MM.1S (cell line): ENCODE data around the gene PRKCE.

Experiments used
- DNase-seq: peaks from one replicate; pipeline ENCODE4 v3.0.0-alpha.2; 2015
- H2AFZ ChIP-seq: fragments of 300-600 bp; sonication (generic); 2 replicates; pipeline ENCODE4 v1.6.0; 2016; ENCODE audit warnings: antibody characterized with exemption, low read length
- H3F3A ChIP-seq: fragments of 300-600 bp; sonication (generic); 2 replicates; pipeline ENCODE4 v1.6.1; 2016; ENCODE audit warnings: mild to moderate bottlenecking, antibody characterized with exemption, low read length, moderate library complexity, mixed read lengths; ENCODE audit not compliant: insufficient read depth
- H3K27ac ChIP-seq: fragments of 300-600 bp; sonication (generic); 2 replicates; pipeline ENCODE4 v1.5.1; 2016; ENCODE audit warnings: mild to moderate bottlenecking, low read length
- H3K27me3 ChIP-seq: fragments of 300-600 bp; sonication (generic); replicated peaks from 2 replicates; pipeline ENCODE4 v1.6.0; 2016; ENCODE audit warnings: low read length; ENCODE audit not compliant: insufficient read depth
- H3K36me3 ChIP-seq: fragments of 300-600 bp; sonication (generic); replicated peaks from 2 replicates; pipeline ENCODE4 v1.6.1; 2016; ENCODE audit warnings: mild to moderate bottlenecking, low read length, mixed read lengths; ENCODE audit not compliant: insufficient read depth
- H3K4me1 ChIP-seq: fragments of 300-600 bp; sonication (generic); 2 replicates; pipeline ENCODE4 v1.6.1; 2016; ENCODE audit warnings: low read length, mixed read lengths
- H3K4me2 ChIP-seq: fragments of 300-600 bp; sonication (generic); 2 replicates; pipeline ENCODE4 v1.6.0; 2016; ENCODE audit warnings: low read depth, low read length
- H3K4me3 ChIP-seq: fragments of 300-600 bp; sonication (generic); 2 replicates; pipeline ENCODE4 v1.5.1; 2016; ENCODE audit warnings: low read length, mixed read lengths
- H3K79me2 ChIP-seq: fragments of 300-600 bp; sonication (generic); 2 replicates; pipeline ENCODE4 v1.6.1; 2016; ENCODE audit warnings: mixed run types, low read length, mixed read lengths
- H3K9ac ChIP-seq: fragments of 300-600 bp; sonication (generic); 2 replicates; pipeline ENCODE4 v1.6.1; 2016; ENCODE audit warnings: low read length, mixed read lengths
- H3K9me2 ChIP-seq: fragments of 300-600 bp; sonication (generic); replicated peaks from 2 replicates; pipeline ENCODE4 v1.6.1; 2016; ENCODE audit warnings: mild to moderate bottlenecking, low read length, mixed read lengths; ENCODE audit not compliant: insufficient read depth
- H3K9me3 ChIP-seq: fragments of 300-600 bp; sonication (generic); replicated peaks from 2 replicates; pipeline ENCODE4 v1.6.1; 2016; ENCODE audit warnings: mild to moderate bottlenecking, low read length, mixed read lengths; ENCODE audit not compliant: insufficient read depth
- H4K20me1 ChIP-seq: fragments of 300-600 bp; sonication (generic); 2 replicates; pipeline ENCODE4 v1.6.1; 2016; ENCODE audit warnings: mild to moderate bottlenecking, low read length, moderate library complexity, mixed read lengths; ENCODE audit not compliant: insufficient read depth
- EZH2 ChIP-seq: fragments of 300-600 bp; sonication (generic); optimal IDR thresholded peaks from 2 replicates; pipeline ENCODE3; 2017; ENCODE audit warnings: low read depth, mild to moderate bottlenecking, antibody characterized with exemption, low read length, mixed read lengths
- EZH2phosphoT487 ChIP-seq: fragments of 300-600 bp; sonication (generic); IDR thresholded peaks from 2 replicates; pipeline ENCODE4 v1.6.1; 2018; ENCODE audit warnings: antibody characterized with exemption, low read length
- TF ChIP-seq, protein P1 (sequence below): fragments of 300-600 bp; sonication (generic); IDR thresholded peaks from 2 replicates; pipeline ENCODE4 v1.5.1; 2016; ENCODE audit warnings: antibody characterized with exemption, low read length, mixed read lengths

PRKCE gene

DNA sequence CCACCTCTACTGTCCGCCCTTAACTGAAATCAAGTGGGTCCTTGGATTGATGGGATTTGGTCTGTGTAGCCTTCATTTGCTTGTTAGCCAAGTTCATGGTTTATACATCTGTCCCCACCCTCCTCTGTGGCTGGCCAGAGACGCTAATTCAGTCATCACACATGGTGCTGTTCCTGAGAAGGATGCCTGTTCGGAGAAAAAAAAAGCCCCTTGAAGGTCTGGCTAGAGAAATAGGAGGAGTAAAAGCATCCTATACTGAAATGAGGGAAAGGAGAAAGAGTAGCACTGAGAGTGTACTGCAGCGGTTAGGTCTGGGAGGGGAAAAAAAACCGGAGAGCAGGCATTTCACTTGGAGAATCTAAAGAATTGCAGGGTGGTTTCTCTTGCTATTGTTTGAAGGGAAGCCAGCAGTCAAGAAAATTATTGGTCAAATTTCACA, 465.1 kb downstream of the PRKCE start:
- Histone ChIP-seq H4K20me1 (no peaks in the 10 kb centered on the region), H3K27me3 (no peaks in the 10 kb centered on the region), H3K4me2 (no peak overlapping the region), H3K4me1 (no peaks in the 10 kb centered on the region), H2AFZ (no peak overlapping the region), H3K36me3 (no peaks in the 10 kb centered on the region), H3K9me3 (no peaks in the 10 kb centered on the region), H3F3A (no peaks in the 10 kb centered on the region), H3K27ac (no peak overlapping the region), H3K9me2 (no peaks in the 10 kb centered on the region), H3K79me2 (no peaks in the 10 kb centered on the region), H3K4me3 (no peak overlapping the region), H3K9ac (no peak overlapping the region)
- no peak for DNase-seq
- TF ChIP-seq EZH2 = no peak
- TF ChIP-seq, protein P1, sequence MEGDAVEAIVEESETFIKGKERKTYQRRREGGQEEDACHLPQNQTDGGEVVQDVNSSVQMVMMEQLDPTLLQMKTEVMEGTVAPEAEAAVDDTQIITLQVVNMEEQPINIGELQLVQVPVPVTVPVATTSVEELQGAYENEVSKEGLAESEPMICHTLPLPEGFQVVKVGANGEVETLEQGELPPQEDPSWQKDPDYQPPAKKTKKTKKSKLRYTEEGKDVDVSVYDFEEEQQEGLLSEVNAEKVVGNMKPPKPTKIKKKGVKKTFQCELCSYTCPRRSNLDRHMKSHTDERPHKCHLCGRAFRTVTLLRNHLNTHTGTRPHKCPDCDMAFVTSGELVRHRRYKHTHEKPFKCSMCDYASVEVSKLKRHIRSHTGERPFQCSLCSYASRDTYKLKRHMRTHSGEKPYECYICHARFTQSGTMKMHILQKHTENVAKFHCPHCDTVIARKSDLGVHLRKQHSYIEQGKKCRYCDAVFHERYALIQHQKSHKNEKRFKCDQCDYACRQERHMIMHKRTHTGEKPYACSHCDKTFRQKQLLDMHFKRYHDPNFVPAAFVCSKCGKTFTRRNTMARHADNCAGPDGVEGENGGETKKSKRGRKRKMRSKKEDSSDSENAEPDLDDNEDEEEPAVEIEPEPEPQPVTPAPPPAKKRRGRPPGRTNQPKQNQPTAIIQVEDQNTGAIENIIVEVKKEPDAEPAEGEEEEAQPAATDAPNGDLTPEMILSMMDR = no peak
- no peak for TF ChIP-seq EZH2phosphoT487

GRCh38 chr2:46117379-46117778, 465.9 kb downstream of the PRKCE start:
- H3K4me1 ChIP-seq = no peaks in the 10 kb centered on the region
- H3K4me2 ChIP-seq = no peak overlapping the region
- TF ChIP-seq, protein P1 = no peak
- TF ChIP-seq EZH2phosphoT487 (no peak), EZH2 (no peak)
- H3F3A ChIP-seq = no peaks in the 10 kb centered on the region
- no peaks in the 10 kb centered on the region for H3K9me2 ChIP-seq
- H3K4me3 ChIP-seq = no peak overlapping the region
- H3K27ac ChIP-seq = no peak overlapping the region
- H3K9me3 ChIP-seq = no peaks in the 10 kb centered on the region
- H3K9ac ChIP-seq = no peak overlapping the region
- H3K27me3 ChIP-seq = no peaks in the 10 kb centered on the region
- no peak overlapping the region for H2AFZ ChIP-seq
- DNase-seq = no peak
- H4K20me1 ChIP-seq = no peaks in the 10 kb centered on the region
- H3K79me2 ChIP-seq = no peaks in the 10 kb centered on the region
- no peaks in the 10 kb centered on the region for H3K36me3 ChIP-seq

- H3K9ac ChIP-seq = no peak overlapping the region
- H3K27me3 ChIP-seq = no peaks in the 10 kb centered on the region
These were observed 466.5 kb downstream of the PRKCE start for GRCh38 chr2:46117994-46118393.

More at GRCh38 chr2:46117994-46118393, 466.5 kb downstream of the PRKCE start:
- H3K9me2 ChIP-seq = no peaks in the 10 kb centered on the region
- H3K36me3 ChIP-seq = no peaks in the 10 kb centered on the region
- H2AFZ ChIP-seq = no peak overlapping the region
- no peak for TF ChIP-seq EZH2phosphoT487
- TF ChIP-seq EZH2 = no peak
- TF ChIP-seq, protein P1 = no peak
- no peaks in the 10 kb centered on the region for H3K4me1 ChIP-seq
- no peaks in the 10 kb centered on the region for H3K9me3 ChIP-seq
- no peaks in the 10 kb centered on the region for H4K20me1 ChIP-seq
- H3K27ac ChIP-seq = no peak overlapping the region
- no peak for DNase-seq
- no peak overlapping the region for H3K4me2 ChIP-seq
- no peaks in the 10 kb centered on the region for H3F3A ChIP-seq
- no peak overlapping the region for H3K4me3 ChIP-seq
- H3K79me2 ChIP-seq = no peaks in the 10 kb centered on the region
